Purkinje cell (primary cell): ENCODE data around the gene NUDT9. TPM values are rescaled to one million over a fixed set of nuclear protein-coding genes. Genes with fewer than 3 reads are reported as not detected.

Experiments used
- polyA plus RNA-seq: library from polyadenylated mRNA; unstranded; fragments of >200 nt; fragmentation: Nextera tagmentation; gene quantifications from 2 replicates; pipeline ENCODE4 v1.2.1, GENCODE V29; 2014

Gene NUDT9
- polyA plus RNA-seq: 66.5 and 79.2 TPM in 2 replicates

GRCh38 chr4:87422104-87423052 lies at the start of gene NUDT9:
NUDT9 (plus strand) TSS chr4:87422573; CDS start chr4:87422906, 333 bp downstream.

GRCh38 chr4:87390891-87391575 lies 31.3 kb upstream of the NUDT9 start, which contains the start of gene HSD17B11:
HSD17B11 (minus strand) TSS chr4:87391188; CDS start chr4:87391070, 118 bp downstream.

Other genes starting within 250 kb of the NUDT9 start
- 18.0 and 19.7 TPM in 2 replicates for gene KLHL8, start 202.0 kb upstream of the NUDT9 start, polyA plus RNA-seq
- gene HSD17B13, start 99.7 kb upstream of the NUDT9 start, polyA plus RNA-seq: 0.31 and 1.1 TPM in 2 replicates
- gene HSD17B11, start 31.4 kb upstream of the NUDT9 start, polyA plus RNA-seq: 35.5 and 58.4 TPM in 2 replicates
- gene SPARCL1, start 106.8 kb downstream of the NUDT9 start, polyA plus RNA-seq: 209 and 469 TPM in 2 replicates
- gene DSPP, start 186.0 kb downstream of the NUDT9 start, polyA plus RNA-seq: not detected in 2 replicates
- not detected in 2 replicates for gene DMP1, start 227.7 kb downstream of the NUDT9 start, polyA plus RNA-seq